PC-3 (cell line): ENCODE data around the gene ZFYVE27.

Source experiments
- CTCF ChIP-seq: fragments of 300-600 bp; sonication (generic); conservative IDR thresholded peaks from 2 replicates; pipeline ENCODE4 v1.5.1; 2017; ENCODE audit warnings: antibody characterized with exemption, low read depth, mild to moderate bottlenecking, low read length
- EZH2 ChIP-seq: fragments of 300-600 bp; sonication (generic); IDR thresholded peaks from one replicate; pipeline ENCODE4 v1.6.1; 2017; ENCODE audit warnings: antibody characterized with exemption, mild to moderate bottlenecking, low read length; ENCODE audit not compliant: unreplicated experiment
- EZH2phosphoT487 ChIP-seq: fragments of 300-600 bp; sonication (generic); IDR thresholded peaks from 2 replicates; pipeline ENCODE4 v1.6.1; 2018; ENCODE audit warnings: mild to moderate bottlenecking, antibody characterized with exemption, low read length, borderline replicate concordance

- TF ChIP-seq CTCF, result no peak
- no peak for TF ChIP-seq EZH2
- no peak for TF ChIP-seq EZH2phosphoT487
These were observed 63.5 kb downstream of the ZFYVE27 start for GRCh38 chr10:97800474-97800873.
